ENCODE measurements around the gene GAB2.

GRCh38 chr11:78196661-78197091 is 220.9 kb downstream of the GAB2 start:
- TF ChIP-seq CTCF (IDR thresholded peaks at IDR 0.05) (no peak), POLR2A (IDR thresholded peaks at IDR 0.05) (no peak)
